ENCODE measurements around the gene DHRS7. TPM values are rescaled to one million over a fixed set of nuclear protein-coding genes. Genes with fewer than 3 reads are reported as not detected.

Gene DHRS7
- total and polyA plus RNA-seq, 2 of the 8 experiments (the other 6 are each of a cell fraction or from before 2014, with no cell fraction given), result 10.8 to 27.5 TPM

GRCh38 chr14:60166142-60166541 lies 944 bp upstream of the DHRS7 start (continued):
- TF ChIP-seq BCL11A (IDR thresholded peaks at IDR 0.05; ENCODE audit: low read depth in 2 of 2, low read length in 2 of 2), result no peak
- no peak for TF ChIP-seq KDM1A (IDR thresholded peaks at IDR 0.05; ENCODE audit: borderline replicate concordance, low read length)
- no peak for TF ChIP-seq POLR2AphosphoS5 (IDR thresholded peaks at IDR 0.05; ENCODE audit: low read depth, low read length)
- TF ChIP-seq, protein P1, sequence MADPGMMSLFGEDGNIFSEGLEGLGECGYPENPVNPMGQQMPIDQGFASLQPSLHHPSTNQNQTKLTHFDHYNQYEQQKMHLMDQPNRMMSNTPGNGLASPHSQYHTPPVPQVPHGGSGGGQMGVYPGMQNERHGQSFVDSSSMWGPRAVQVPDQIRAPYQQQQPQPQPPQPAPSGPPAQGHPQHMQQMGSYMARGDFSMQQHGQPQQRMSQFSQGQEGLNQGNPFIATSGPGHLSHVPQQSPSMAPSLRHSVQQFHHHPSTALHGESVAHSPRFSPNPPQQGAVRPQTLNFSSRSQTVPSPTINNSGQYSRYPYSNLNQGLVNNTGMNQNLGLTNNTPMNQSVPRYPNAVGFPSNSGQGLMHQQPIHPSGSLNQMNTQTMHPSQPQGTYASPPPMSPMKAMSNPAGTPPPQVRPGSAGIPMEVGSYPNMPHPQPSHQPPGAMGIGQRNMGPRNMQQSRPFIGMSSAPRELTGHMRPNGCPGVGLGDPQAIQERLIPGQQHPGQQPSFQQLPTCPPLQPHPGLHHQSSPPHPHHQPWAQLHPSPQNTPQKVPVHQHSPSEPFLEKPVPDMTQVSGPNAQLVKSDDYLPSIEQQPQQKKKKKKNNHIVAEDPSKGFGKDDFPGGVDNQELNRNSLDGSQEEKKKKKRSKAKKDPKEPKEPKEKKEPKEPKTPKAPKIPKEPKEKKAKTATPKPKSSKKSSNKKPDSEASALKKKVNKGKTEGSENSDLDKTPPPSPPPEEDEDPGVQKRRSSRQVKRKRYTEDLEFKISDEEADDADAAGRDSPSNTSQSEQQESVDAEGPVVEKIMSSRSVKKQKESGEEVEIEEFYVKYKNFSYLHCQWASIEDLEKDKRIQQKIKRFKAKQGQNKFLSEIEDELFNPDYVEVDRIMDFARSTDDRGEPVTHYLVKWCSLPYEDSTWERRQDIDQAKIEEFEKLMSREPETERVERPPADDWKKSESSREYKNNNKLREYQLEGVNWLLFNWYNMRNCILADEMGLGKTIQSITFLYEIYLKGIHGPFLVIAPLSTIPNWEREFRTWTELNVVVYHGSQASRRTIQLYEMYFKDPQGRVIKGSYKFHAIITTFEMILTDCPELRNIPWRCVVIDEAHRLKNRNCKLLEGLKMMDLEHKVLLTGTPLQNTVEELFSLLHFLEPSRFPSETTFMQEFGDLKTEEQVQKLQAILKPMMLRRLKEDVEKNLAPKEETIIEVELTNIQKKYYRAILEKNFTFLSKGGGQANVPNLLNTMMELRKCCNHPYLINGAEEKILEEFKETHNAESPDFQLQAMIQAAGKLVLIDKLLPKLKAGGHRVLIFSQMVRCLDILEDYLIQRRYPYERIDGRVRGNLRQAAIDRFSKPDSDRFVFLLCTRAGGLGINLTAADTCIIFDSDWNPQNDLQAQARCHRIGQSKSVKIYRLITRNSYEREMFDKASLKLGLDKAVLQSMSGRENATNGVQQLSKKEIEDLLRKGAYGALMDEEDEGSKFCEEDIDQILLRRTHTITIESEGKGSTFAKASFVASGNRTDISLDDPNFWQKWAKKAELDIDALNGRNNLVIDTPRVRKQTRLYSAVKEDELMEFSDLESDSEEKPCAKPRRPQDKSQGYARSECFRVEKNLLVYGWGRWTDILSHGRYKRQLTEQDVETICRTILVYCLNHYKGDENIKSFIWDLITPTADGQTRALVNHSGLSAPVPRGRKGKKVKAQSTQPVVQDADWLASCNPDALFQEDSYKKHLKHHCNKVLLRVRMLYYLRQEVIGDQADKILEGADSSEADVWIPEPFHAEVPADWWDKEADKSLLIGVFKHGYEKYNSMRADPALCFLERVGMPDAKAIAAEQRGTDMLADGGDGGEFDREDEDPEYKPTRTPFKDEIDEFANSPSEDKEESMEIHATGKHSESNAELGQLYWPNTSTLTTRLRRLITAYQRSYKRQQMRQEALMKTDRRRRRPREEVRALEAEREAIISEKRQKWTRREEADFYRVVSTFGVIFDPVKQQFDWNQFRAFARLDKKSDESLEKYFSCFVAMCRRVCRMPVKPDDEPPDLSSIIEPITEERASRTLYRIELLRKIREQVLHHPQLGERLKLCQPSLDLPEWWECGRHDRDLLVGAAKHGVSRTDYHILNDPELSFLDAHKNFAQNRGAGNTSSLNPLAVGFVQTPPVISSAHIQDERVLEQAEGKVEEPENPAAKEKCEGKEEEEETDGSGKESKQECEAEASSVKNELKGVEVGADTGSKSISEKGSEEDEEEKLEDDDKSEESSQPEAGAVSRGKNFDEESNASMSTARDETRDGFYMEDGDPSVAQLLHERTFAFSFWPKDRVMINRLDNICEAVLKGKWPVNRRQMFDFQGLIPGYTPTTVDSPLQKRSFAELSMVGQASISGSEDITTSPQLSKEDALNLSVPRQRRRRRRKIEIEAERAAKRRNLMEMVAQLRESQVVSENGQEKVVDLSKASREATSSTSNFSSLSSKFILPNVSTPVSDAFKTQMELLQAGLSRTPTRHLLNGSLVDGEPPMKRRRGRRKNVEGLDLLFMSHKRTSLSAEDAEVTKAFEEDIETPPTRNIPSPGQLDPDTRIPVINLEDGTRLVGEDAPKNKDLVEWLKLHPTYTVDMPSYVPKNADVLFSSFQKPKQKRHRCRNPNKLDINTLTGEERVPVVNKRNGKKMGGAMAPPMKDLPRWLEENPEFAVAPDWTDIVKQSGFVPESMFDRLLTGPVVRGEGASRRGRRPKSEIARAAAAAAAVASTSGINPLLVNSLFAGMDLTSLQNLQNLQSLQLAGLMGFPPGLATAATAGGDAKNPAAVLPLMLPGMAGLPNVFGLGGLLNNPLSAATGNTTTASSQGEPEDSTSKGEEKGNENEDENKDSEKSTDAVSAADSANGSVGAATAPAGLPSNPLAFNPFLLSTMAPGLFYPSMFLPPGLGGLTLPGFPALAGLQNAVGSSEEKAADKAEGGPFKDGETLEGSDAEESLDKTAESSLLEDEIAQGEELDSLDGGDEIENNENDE (IDR thresholded peaks at IDR 0.05; ENCODE audit: insufficient replicate concordance, low read length), result no peak
- no peak for TF ChIP-seq TAF7 (optimal IDR thresholded peaks at IDR 0.05; ENCODE audit: borderline replicate concordance, low read depth, low read length)
- no peak for TF ChIP-seq USF2 (IDR thresholded peaks at IDR 0.05; ENCODE audit: low read length)
- TF ChIP-seq ATF3 (IDR thresholded peaks at IDR 0.05; ENCODE audit: insufficient read depth, low read depth, low read length), result no peak
- no peak for TF ChIP-seq YY1 (IDR thresholded peaks at IDR 0.05; ENCODE audit: low read depth, low read length)
- TF ChIP-seq SP4 (IDR thresholded peaks at IDR 0.05; ENCODE audit: low read length), result no peak
- no peak for TF ChIP-seq HDAC2 (IDR thresholded peaks at IDR 0.05; ENCODE audit: borderline replicate concordance in 1 of 2, low read depth in 2 of 2, low read length in 2 of 2)
